HL-60 (cell line): Measurements from ENCODE around the gene EBI3.
"Not testable (repeated sequence)": the region's sequence is repeated elsewhere in the genome, so short reads cannot be mapped to it uniquely, and the experiment has no call there.

ENCODE experiments used
- DNase-seq, 2 experiments: peaks; one replicate each; pipeline ENCODE4 v3.0.0-alpha.2; 2010 to 2020; ENCODE audit warnings: low read depth in 1 of 2, low spot score in 1 of 2
- H3K27ac ChIP-seq: fragments of 250-450 bp; sonication (Bioruptor Pico); replicated peaks from 2 replicates; pipeline ENCODE4 v1.5.1; 2020; ENCODE audit warnings: mild to moderate bottlenecking, moderate library complexity
- H3K27me3 ChIP-seq: fragments of 250-450 bp; sonication (Bioruptor Pico); 2 replicates; pipeline ENCODE4 v1.5.1; 2021; ENCODE audit warnings: mild to moderate bottlenecking, moderate library complexity; ENCODE audit not compliant: insufficient read depth, poor library complexity, severe bottlenecking
- H3K4me3 ChIP-seq: replicated peaks from 2 replicates; pipeline ENCODE4 v1.5.1; 2011; ENCODE audit warnings: mild to moderate bottlenecking, control low read depth, low read length; ENCODE audit not compliant: insufficient read depth
- GABPA ChIP-seq: IDR thresholded peaks from 2 replicates; pipeline ENCODE4 v1.6.1; 2012; ENCODE audit warnings: low read depth
- POLR2AphosphoS5 ChIP-seq: IDR thresholded peaks from 2 replicates; pipeline ENCODE4 v1.6.1; 2012; ENCODE audit warnings: low read depth
- SPI1 ChIP-seq: IDR thresholded peaks from 2 replicates; pipeline ENCODE4 v1.6.1; 2012; ENCODE audit warnings: low read depth, mild to moderate bottlenecking, borderline replicate concordance
- TF ChIP-seq, protein P1 (sequence below): IDR thresholded peaks from one replicate; pipeline ENCODE4 v1.5.1; 2011; ENCODE audit warnings: low read length, control low read depth, inconsistent platforms; ENCODE audit not compliant: insufficient read depth
- TF ChIP-seq, protein P2 (sequence below): IDR thresholded peaks from 2 replicates; pipeline ENCODE4 v1.6.1; 2012; ENCODE audit warnings: low read depth; ENCODE audit not compliant: insufficient replicate concordance

The EBI3 gene

GRCh38 chr19:4225885-4226284 lies 3.4 kb upstream of the EBI3 start:
- H3K4me3 ChIP-seq = no peak overlapping the region

GRCh38 chr19:4227771-4228170 lies 1.6 kb upstream of the EBI3 start:
- no peak overlapping the region for H3K27ac ChIP-seq
- TF ChIP-seq SPI1 = no peak
- TF ChIP-seq POLR2AphosphoS5 = no peak
- no peak for TF ChIP-seq GABPA
- TF ChIP-seq, protein P1, sequence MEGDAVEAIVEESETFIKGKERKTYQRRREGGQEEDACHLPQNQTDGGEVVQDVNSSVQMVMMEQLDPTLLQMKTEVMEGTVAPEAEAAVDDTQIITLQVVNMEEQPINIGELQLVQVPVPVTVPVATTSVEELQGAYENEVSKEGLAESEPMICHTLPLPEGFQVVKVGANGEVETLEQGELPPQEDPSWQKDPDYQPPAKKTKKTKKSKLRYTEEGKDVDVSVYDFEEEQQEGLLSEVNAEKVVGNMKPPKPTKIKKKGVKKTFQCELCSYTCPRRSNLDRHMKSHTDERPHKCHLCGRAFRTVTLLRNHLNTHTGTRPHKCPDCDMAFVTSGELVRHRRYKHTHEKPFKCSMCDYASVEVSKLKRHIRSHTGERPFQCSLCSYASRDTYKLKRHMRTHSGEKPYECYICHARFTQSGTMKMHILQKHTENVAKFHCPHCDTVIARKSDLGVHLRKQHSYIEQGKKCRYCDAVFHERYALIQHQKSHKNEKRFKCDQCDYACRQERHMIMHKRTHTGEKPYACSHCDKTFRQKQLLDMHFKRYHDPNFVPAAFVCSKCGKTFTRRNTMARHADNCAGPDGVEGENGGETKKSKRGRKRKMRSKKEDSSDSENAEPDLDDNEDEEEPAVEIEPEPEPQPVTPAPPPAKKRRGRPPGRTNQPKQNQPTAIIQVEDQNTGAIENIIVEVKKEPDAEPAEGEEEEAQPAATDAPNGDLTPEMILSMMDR = no peak
- TF ChIP-seq, protein P2, sequence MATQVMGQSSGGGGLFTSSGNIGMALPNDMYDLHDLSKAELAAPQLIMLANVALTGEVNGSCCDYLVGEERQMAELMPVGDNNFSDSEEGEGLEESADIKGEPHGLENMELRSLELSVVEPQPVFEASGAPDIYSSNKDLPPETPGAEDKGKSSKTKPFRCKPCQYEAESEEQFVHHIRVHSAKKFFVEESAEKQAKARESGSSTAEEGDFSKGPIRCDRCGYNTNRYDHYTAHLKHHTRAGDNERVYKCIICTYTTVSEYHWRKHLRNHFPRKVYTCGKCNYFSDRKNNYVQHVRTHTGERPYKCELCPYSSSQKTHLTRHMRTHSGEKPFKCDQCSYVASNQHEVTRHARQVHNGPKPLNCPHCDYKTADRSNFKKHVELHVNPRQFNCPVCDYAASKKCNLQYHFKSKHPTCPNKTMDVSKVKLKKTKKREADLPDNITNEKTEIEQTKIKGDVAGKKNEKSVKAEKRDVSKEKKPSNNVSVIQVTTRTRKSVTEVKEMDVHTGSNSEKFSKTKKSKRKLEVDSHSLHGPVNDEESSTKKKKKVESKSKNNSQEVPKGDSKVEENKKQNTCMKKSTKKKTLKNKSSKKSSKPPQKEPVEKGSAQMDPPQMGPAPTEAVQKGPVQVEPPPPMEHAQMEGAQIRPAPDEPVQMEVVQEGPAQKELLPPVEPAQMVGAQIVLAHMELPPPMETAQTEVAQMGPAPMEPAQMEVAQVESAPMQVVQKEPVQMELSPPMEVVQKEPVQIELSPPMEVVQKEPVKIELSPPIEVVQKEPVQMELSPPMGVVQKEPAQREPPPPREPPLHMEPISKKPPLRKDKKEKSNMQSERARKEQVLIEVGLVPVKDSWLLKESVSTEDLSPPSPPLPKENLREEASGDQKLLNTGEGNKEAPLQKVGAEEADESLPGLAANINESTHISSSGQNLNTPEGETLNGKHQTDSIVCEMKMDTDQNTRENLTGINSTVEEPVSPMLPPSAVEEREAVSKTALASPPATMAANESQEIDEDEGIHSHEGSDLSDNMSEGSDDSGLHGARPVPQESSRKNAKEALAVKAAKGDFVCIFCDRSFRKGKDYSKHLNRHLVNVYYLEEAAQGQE = no peak
- no peak for DNase-seq
- H3K4me3 ChIP-seq = no peak overlapping the region
- peaks cover 9% of the 10 kb centered on the region for H3K27me3 ChIP-seq

More at GRCh38 chr19:4225885-4226284, 3.4 kb upstream of the EBI3 start:
- no peak for DNase-seq
- TF ChIP-seq, protein P2 = no peak
- TF ChIP-seq, protein P1 = no peak
- TF ChIP-seq SPI1 (no peak), GABPA (no peak), POLR2AphosphoS5 (no peak)
- Histone ChIP-seq H3K27ac (no peak overlapping the region), H3K27me3 (peaks cover 9% of the 10 kb centered on the region)

DNA sequence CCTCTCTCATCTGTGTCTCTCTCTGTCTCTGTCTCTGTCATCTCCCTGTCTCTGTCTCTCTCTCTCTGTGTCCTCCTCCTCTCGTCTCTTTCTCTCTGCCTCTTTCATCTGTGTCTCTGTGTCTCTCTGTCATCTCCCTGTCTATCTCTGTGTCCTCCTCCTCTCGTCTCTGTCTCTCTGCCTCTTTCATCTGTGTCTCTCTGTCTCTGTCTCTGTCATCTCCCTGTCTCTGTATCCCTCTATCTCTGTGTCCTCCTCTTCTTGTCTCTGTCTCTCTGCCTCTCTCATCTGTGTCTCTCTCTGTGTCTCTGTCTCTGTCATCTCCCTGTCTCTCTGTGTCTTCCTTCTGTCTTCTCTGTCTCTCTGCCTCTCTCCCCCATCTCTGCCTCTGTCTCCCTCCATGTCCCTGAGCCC lies 551 bp upstream of the EBI3 start:
- DNase-seq = no peak
- TF ChIP-seq GABPA (no peak), SPI1 (no peak), POLR2AphosphoS5 (no peak)
- TF ChIP-seq, protein P2 = no peak
- TF ChIP-seq, protein P1 = no peak
- peaks cover 9% of the 10 kb centered on the region for H3K27me3 ChIP-seq
- no peak overlapping the region for H3K27ac ChIP-seq
- no peak overlapping the region for H3K4me3 ChIP-seq

DNA sequence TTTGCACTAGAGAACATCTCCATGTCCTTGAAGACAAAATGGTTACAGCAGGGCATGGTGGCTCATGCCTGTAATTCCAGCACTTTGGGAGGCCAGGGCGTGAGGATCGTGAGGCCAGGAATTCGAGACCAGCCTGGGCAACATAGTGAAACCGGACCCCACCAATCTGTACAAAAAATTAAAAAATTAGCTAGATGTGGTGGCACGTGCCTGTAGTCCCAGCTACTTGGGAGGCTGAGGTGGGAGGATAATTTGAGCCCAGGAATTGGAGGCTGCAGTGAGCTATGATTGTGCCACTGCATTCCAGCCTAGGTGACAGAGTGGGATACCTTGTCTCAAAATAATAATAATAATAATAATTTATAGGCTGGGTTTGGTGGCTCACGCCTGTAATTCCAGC lies 914 bp downstream of the EBI3 start:
- not testable (repeated sequence) for H3K27me3 ChIP-seq, H3K27ac ChIP-seq, H3K4me3 ChIP-seq, DNase-seq

DNA sequence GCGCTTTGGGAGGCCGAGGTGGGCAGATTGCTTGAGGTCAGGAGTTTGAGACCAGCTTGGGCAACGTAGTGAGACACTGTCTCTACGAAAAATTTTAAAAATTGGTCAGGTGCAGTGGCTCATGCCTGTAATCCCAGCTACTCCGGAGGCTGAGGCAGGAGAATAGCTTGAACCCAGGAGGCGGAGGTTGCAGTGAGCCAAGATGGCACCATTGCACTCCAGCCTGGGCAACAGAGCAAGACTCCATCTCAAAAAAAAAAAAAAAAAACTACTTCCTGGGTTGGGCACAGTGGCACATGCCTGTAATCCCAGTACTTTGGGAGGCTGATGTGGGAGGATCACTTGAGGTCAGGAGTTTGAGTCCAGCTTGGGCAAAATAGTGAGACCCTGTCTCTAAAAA lies 2.2 kb downstream of the EBI3 start:
- not testable (repeated sequence) for H3K27me3 ChIP-seq, H3K27ac ChIP-seq, H3K4me3 ChIP-seq

DNA sequence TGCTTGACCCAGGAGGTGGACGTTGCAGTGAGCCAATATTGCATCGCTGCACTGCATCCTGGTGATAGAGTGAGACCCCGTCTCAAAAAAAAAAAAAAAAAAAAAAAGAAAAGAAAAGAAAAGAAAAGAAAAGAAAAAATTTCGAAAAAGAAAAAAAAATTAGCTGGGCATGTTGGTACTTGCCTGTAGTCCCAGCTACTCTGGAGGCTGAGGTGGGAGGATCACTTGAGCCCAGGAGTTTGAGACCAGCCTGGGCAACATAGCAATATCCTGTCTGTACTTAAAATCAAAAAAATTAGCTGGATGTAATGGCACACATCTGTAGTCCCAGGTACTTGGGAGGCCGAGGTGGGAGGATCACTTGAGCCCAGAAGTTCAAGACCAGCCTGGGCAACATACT lies 2.8 kb downstream of the EBI3 start:
- not testable (repeated sequence) for H3K27me3 ChIP-seq, DNase-seq, H3K27ac ChIP-seq, H3K4me3 ChIP-seq

More for the DNA sequence above, 2.2 kb downstream of the EBI3 start:
- not testable (repeated sequence) for DNase-seq
